Kidney (tissue), 14 donors: ENCODE data around the gene SH3RF1. TPM values are rescaled to one million over a fixed set of nuclear protein-coding genes. Genes with fewer than 3 reads are reported as not detected.
A peak's percentile ranks its signal among the peaks of the same experiment; 100 is the strongest.

Source experiments
- DNase-seq, 5 donors: peaks; one replicate each; pipeline ENCODE4 v3.0.0-alpha.2; 2013 to 2020
- FAIRE-seq: peaks from 2 replicates; lab custom pipeline; 2012; peaks lifted over from hg19 to GRCh38; lab: Jason Lieb, UNC
- H3K27ac ChIP-seq, 2 donors: one replicate each; pipeline ENCODE4 v1.7.0; 2013; ENCODE audit warnings: low read depth in 2 of 2, low read length in 2 of 2, inconsistent platforms in 1 of 2
- H3K27me3 ChIP-seq: one replicate; pipeline ENCODE4 v1.7.1; 2013; ENCODE audit warnings: low read length, inconsistent platforms; ENCODE audit not compliant: control insufficient read depth, insufficient read depth
- H3K36me3 ChIP-seq, 3 donors: one replicate each; pipeline versions ENCODE4 v1.7.0 to v1.7.1; 2013; ENCODE audit warnings: low read length in 3 of 3, control low read depth in 1 of 3, inconsistent platforms in 1 of 3; ENCODE audit not compliant: insufficient read depth in 3 of 3, control insufficient read depth in 2 of 3
- H3K4me1 ChIP-seq, 3 donors: one replicate each; pipeline versions ENCODE4 v1.7.0 to v1.7.1; 2013; ENCODE audit warnings: low read length in 3 of 3, inconsistent platforms in 1 of 3, low read depth in 1 of 3; ENCODE audit not compliant: control insufficient read depth in 2 of 3, insufficient read depth in 2 of 3
- H3K4me3 ChIP-seq, 3 donors: one replicate each; pipeline versions ENCODE4 v1.7.0 to v1.8.1; 2013; ENCODE audit warnings: low read length in 3 of 3, control low read depth in 1 of 3, inconsistent platforms in 1 of 3
- H3K9ac ChIP-seq, 3 donors: one replicate each; pipeline versions ENCODE4 v1.7.0 to v1.7.1; 2013; ENCODE audit warnings: low read length in 3 of 3, control low read depth in 1 of 3, inconsistent platforms in 1 of 3
- H3K9me3 ChIP-seq, 3 donors: one replicate each; pipeline versions ENCODE4 v1.7.0 to v1.7.1; 2013; ENCODE audit warnings: low read length in 3 of 3, control low read depth in 1 of 3, inconsistent platforms in 1 of 3; ENCODE audit not compliant: control insufficient read depth in 2 of 3, insufficient read depth in 1 of 3
- intact Hi-C: fragments of 100-400 bp; cut with DNase I; formaldehyde crosslinking; loops from one replicate; pipeline ENCODE4 v1.11.1; 2022
- polyA plus RNA-seq: library from polyadenylated mRNA; stranded (reverse); fragments of 350-450 nt; fragmentation: Illumina TruSeq; extraction: RNeasy Lipid Tissue Mini Kit (QIAGEN cat#74804); gene quantifications from one replicate; pipeline ENCODE4 v1.2.3, GENCODE V29; 2014; ENCODE audit warnings: low read depth, low replicate concordance; ENCODE audit not compliant: insufficient read depth
- total RNA-seq: library from RNA; stranded (reverse); fragmentation: NEBNext Ultra II Directional; extraction: Animal tissue kit (Norgen Biotek cat#: 25700); gene quantifications from one replicate; pipeline ENCODE4 v1.2.1, GENCODE V29; 2021
- TF ChIP-seq, protein P1 (sequence below): IDR thresholded peaks from 3 replicates; pipeline ENCODE4 v1.5.1; 2012; ENCODE audit warnings: mild to moderate bottlenecking, moderate library complexity, borderline replicate concordance; ENCODE audit not compliant: insufficient read depth; ENCODE audit errors: extremely low read depth
- donor health status: control.
- donor health status: control.
- donor health status: control.
- donor health status: control.
- donor health status: control.
- donor health status: DM: yes; HTN: yes; CAD: no.
- donor health status: Normal renal cell carcinoma (clear cell type).

SH3RF1 gene
- total and polyA plus RNA-seq, 2 donors from 2014 or later = 8.2 to 35.7 TPM

DNA sequence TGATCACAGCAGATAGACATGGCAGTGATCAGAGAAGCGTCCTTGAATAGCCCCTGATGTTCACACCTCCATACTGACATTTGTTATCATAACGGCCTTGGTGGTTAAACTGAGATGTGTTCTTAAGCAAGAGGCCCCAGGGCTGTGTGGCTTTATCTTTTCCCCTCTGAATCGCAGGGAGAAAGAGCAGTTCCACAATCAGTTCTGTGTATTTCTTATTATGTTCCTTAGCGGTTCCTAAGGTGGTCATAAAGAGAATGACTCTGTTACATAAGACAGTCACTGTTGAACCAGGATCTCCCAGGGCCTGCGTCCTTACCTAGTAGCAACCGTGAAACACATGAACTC, 207.9 kb downstream of the SH3RF1 start:
- Histone ChIP-seq H3K9me3 (no peaks in the 10 kb centered on the region), H3K27me3 (no peaks in the 10 kb centered on the region), H3K9ac (no peak overlapping the region), H3K4me3 (peak overlapping the region in 1 of 3 donors; percentile 3), H3K27ac (peak overlapping the region in 1 of 2 donors; percentile 9), H3K36me3 (no peaks in the 10 kb centered on the region), H3K4me1 (no peaks in the 10 kb centered on the region)
- FAIRE-seq (no peak), DNase-seq (no peak)
- intact Hi-C loops = no loop called here
- TF ChIP-seq, protein P1, sequence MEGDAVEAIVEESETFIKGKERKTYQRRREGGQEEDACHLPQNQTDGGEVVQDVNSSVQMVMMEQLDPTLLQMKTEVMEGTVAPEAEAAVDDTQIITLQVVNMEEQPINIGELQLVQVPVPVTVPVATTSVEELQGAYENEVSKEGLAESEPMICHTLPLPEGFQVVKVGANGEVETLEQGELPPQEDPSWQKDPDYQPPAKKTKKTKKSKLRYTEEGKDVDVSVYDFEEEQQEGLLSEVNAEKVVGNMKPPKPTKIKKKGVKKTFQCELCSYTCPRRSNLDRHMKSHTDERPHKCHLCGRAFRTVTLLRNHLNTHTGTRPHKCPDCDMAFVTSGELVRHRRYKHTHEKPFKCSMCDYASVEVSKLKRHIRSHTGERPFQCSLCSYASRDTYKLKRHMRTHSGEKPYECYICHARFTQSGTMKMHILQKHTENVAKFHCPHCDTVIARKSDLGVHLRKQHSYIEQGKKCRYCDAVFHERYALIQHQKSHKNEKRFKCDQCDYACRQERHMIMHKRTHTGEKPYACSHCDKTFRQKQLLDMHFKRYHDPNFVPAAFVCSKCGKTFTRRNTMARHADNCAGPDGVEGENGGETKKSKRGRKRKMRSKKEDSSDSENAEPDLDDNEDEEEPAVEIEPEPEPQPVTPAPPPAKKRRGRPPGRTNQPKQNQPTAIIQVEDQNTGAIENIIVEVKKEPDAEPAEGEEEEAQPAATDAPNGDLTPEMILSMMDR = no peak

DNA sequence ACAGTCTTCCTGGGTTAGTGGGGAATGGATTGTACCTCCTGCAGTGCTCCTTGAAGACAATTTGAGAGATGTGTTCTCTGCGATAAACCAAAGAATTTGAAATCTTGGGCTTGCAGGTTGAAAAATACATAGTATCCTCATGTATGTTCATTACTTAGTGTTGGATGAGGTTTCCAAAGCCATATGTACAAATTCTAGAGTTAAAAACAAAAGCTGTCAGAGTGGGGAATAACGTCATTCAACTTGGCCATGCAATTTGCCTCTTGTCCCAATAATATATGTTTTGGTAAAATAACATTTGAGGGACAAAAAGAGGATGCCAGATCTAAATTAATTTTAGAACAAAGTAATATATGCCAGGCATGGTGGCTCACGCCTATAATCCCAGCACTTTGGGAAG, 209.4 kb downstream of the SH3RF1 start:
- Histone ChIP-seq H3K4me3 (no peak overlapping the region), H3K4me1 (peaks cover 0 to 2% (median 0%) of the 10 kb centered on the region in 3 donors), H3K9me3 (no peaks in the 10 kb centered on the region), H3K27me3 (no peaks in the 10 kb centered on the region), H3K9ac (no peak overlapping the region), H3K36me3 (no peaks in the 10 kb centered on the region), H3K27ac (no peak overlapping the region)
- DNase-seq (no peak), FAIRE-seq (no peak)
- intact Hi-C loops = no loop called here
- TF ChIP-seq, protein P1 = no peak

DNA sequence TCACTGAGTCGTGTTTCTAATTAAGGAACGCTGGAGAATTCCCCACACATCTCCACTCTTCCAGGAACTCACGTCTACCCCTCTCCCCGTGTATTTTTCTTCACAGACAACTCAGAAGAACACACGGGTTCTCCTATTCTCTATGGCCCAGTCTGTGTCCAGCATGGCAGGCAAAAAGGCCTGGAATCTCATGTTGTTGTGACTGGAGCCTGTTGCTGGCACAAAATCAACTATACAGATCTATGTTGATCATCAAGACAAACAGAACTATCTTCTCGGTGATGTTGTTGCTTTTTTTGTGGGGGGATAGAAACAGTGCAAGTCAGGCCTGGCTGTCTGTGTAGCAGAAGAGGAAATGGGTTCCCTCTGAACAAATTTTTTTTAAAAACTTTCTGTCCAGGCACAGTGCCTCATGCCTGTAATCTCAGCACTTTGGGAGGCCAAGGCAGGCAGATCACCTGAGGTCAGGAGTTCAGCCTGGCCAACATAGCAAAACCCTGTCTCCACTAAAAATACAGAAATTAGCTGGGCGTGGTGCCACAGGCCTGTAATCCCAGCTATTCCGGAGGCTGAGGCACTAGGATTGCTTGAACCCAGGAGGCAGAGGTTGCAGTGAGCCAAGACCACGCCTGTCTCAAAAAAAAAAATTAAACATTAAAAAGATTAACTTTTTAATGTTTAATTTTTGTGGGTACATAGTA, 210.2 kb downstream of the SH3RF1 start:
- TF ChIP-seq, protein P1 = no peak
- no peak overlapping the region for H3K4me3 ChIP-seq
- no peak for DNase-seq
- intact Hi-C loops = no loop called here
- no peaks in the 10 kb centered on the region for H3K36me3 ChIP-seq
- no peak for FAIRE-seq
- no peaks in the 10 kb centered on the region for H3K9me3 ChIP-seq
- H3K9ac ChIP-seq = no peak overlapping the region
- peaks cover 0 to 2% (median 0%) of the 10 kb centered on the region in 3 donors for H3K4me1 ChIP-seq
- no peak overlapping the region for H3K27ac ChIP-seq
- H3K27me3 ChIP-seq = no peaks in the 10 kb centered on the region
